Testis (tissue), 3 donors: ENCODE data around the gene C1QTNF8. TPM values are rescaled to one million over a fixed set of nuclear protein-coding genes. Genes with fewer than 3 reads are reported as not detected.

Source experiments
- DNase-seq: peaks from one replicate; pipeline ENCODE4 v3.0.0-alpha.2; 2019
- H3K27ac ChIP-seq, 2 donors: fragments of 200-600 bp; sonication (generic); one replicate each; pipeline ENCODE4 v1.5.1; 2019
- H3K27me3 ChIP-seq: fragments of 200-600 bp; sonication (generic); one replicate; pipeline ENCODE4 v1.5.1; 2019
- H3K36me3 ChIP-seq: fragments of 200-600 bp; sonication (generic); one replicate; pipeline ENCODE4 v1.5.1; 2017; ENCODE audit warnings: low read depth; ENCODE audit errors: missing control alignments
- H3K4me1 ChIP-seq: fragments of 200-600 bp; sonication (generic); one replicate; pipeline ENCODE4 v1.5.1; 2019
- H3K4me3 ChIP-seq, 2 donors: fragments of 200-600 bp; sonication (generic); one replicate each; pipeline ENCODE4 v1.5.1; 2017 to 2019
- H3K9me3 ChIP-seq: fragments of 200-600 bp; sonication (generic); one replicate; pipeline ENCODE4 v1.5.1; 2017
- CTCF ChIP-seq, 3 experiments: fragments of 450-650 bp in 2 of 3; fragments of 200-600 bp in 1 of 3; sonication (generic) in 1 of 3; IDR thresholded peaks; one replicate each; pipeline ENCODE4 v1.5.1; 2016 to 2019; ENCODE audit warnings: antibody characterized with exemption in 3 of 3, mild to moderate bottlenecking in 2 of 3, moderate library complexity in 1 of 3
- POLR2A ChIP-seq: fragments of 450-650 bp; IDR thresholded peaks from one replicate; pipeline ENCODE4 v1.6.1; 2017; ENCODE audit warnings: antibody characterized with exemption, mild to moderate bottlenecking, moderate library complexity
- WGBS, 2 donors: methylation state at CpG; one replicate each; pipeline ENCODE4 v1.1.5; 2018; 5-methylcytosine and 5-hydroxymethylcytosine counted together
- intact Hi-C: fragments of 100-400 bp; cut with DNase I; formaldehyde crosslinking; loops from one replicate; pipeline ENCODE4 v1.15.1; 2023; ENCODE audit warnings: low total_unique reads
- polyA plus RNA-seq: library from polyadenylated mRNA; stranded (reverse); fragments of 350-450 nt; fragmentation: Illumina TruSeq; extraction: RNeasy Lipid Tissue Mini Kit (QIAGEN cat#74804); gene quantifications from one replicate; pipeline ENCODE4 v1.2.3, GENCODE V29; 2014; ENCODE audit warnings: low read depth, low replicate concordance; ENCODE audit not compliant: insufficient read depth
- total RNA-seq, 2 donors: library from RNA; depleted of rRNA; stranded (reverse); fragments of >200 nt; gene quantifications; one replicate each; pipeline ENCODE4 v1.2.3, GENCODE V29; 2016

C1QTNF8 gene
- total and polyA plus RNA-seq, 3 donors from 2014 or later, result 1.3 to 2.7 TPM; not detected in 1

GRCh38 chr16:1053700-1054368 lies 42.2 kb downstream of the C1QTNF8 start:
- Histone ChIP-seq H3K4me1 (no peaks in the 10 kb centered on the region), H3K27me3 (no peaks in the 10 kb centered on the region), H3K9me3 (no peaks in the 10 kb centered on the region), H3K27ac (no peak overlapping the region), H3K36me3 (no peaks in the 10 kb centered on the region), H3K4me3 (no peak overlapping the region)
- no peak for DNase-seq
- WGBS, 2 donors, result 84 to 89% methylated on average over 5 to 20 of the region's 21 CpGs
- intact Hi-C loops, result loop anchor here (10.0 kb wide), 1 partner anchor 239 kb away; no protein-coding TSS in a partner anchor
- TF ChIP-seq POLR2A, result no peak
- no peak for TF ChIP-seq CTCF (IDR thresholded peaks at IDR 0.05)

GRCh38 chr16:1053121-1053521 lies 42.9 kb downstream of the C1QTNF8 start:
- no peaks in the 10 kb centered on the region for H3K27me3 ChIP-seq
- no peaks in the 10 kb centered on the region for H3K9me3 ChIP-seq
- TF ChIP-seq POLR2A, result no peak
- TF ChIP-seq CTCF (IDR thresholded peaks at IDR 0.05), result no peak
- WGBS, 2 donors, result 44% methylated on average over 13 of the region's 14 CpGs; no CpG with 5 or more reads in 1 of the 2 donors
- H3K36me3 ChIP-seq, result no peaks in the 10 kb centered on the region
- no peak for DNase-seq
- no peak overlapping the region for H3K4me3 ChIP-seq
- intact Hi-C loops, result loop anchor here (10.0 kb wide), 1 partner anchor 238 kb away; no protein-coding TSS in a partner anchor
- H3K4me1 ChIP-seq, result peaks cover 3% of the 10 kb centered on the region
- H3K27ac ChIP-seq, result no peak overlapping the region

GRCh38 chr16:1052721-1053120 lies 43.3 kb downstream of the C1QTNF8 start:
- Histone ChIP-seq H3K4me1 (peaks cover 5% of the 10 kb centered on the region), H3K36me3 (no peaks in the 10 kb centered on the region), H3K27ac (no peak overlapping the region), H3K9me3 (no peaks in the 10 kb centered on the region), H3K27me3 (no peaks in the 10 kb centered on the region), H3K4me3 (no peak overlapping the region)
- DNase-seq, result no peak
- WGBS, 2 donors, result 88 to 100% methylated on average over 3 to 9 of the region's 9 CpGs
- intact Hi-C loops, result loop anchor here (10.0 kb wide), 1 partner anchor 238 kb away; no protein-coding TSS in a partner anchor
- TF ChIP-seq POLR2A (no peak), CTCF (IDR thresholded peaks at IDR 0.05) (no peak)

GRCh38 chr16:1051446-1051845 lies 44.6 kb downstream of the C1QTNF8 start:
- intact Hi-C loops, result loop anchor here (10.0 kb wide), 1 partner anchor 237 kb away; no protein-coding TSS in a partner anchor
- WGBS, 2 donors, result 94 to 95% methylated on average over 11 to 17 of the region's 17 CpGs
- H3K27me3 ChIP-seq, result no peaks in the 10 kb centered on the region

More at GRCh38 chr16:1051446-1051845, 44.6 kb downstream of the C1QTNF8 start:
- H3K4me3 ChIP-seq, result no peak overlapping the region
- peaks cover 5% of the 10 kb centered on the region for H3K4me1 ChIP-seq
- no peak overlapping the region for H3K27ac ChIP-seq
- no peaks in the 10 kb centered on the region for H3K9me3 ChIP-seq
- H3K36me3 ChIP-seq, result no peaks in the 10 kb centered on the region
- no peak for DNase-seq
- TF ChIP-seq CTCF (IDR thresholded peaks at IDR 0.05) (no peak), POLR2A (no peak)
